H9 (cell line): Measurements from ENCODE around the gene OR1K1. TPM values are rescaled to one million over a fixed set of nuclear protein-coding genes. Genes with fewer than 3 reads are reported as not detected.
"Not testable (repeated sequence)": the region's sequence is repeated elsewhere in the genome, so short reads cannot be mapped to it uniquely, and the experiment has no call there.

Experiments used
- DNase-seq: peaks from one replicate; pipeline ENCODE4 v3.0.0-alpha.2; 2017
- H2AFZ ChIP-seq: one replicate; pipeline ENCODE4 v1.6.1; 2013; ENCODE audit warnings: mild to moderate bottlenecking, low read length, control low read depth, moderate library complexity
- H2AK5ac ChIP-seq: 2 replicates; pipeline ENCODE4 v1.6.1; 2013; ENCODE audit warnings: low read length, control low read depth, mixed read lengths; ENCODE audit not compliant: insufficient read length
- H2BK120ac ChIP-seq: one replicate; pipeline ENCODE4 v1.6.1; 2013; ENCODE audit warnings: low read depth, mild to moderate bottlenecking, low read length, control low read depth, inconsistent platforms; ENCODE audit not compliant: poor library complexity, severe bottlenecking
- H2BK12ac ChIP-seq: 2 replicates; pipeline ENCODE4 v1.6.1; 2013; ENCODE audit warnings: low read length, control low read depth, mixed read lengths, low read depth; ENCODE audit not compliant: insufficient read length
- H2BK15ac ChIP-seq: 2 replicates; pipeline ENCODE4 v1.6.1; 2013; ENCODE audit warnings: low read depth, low read length, control low read depth
- H2BK20ac ChIP-seq: one replicate; pipeline ENCODE4 v1.6.1; 2013; ENCODE audit warnings: low read depth, mild to moderate bottlenecking, low read length, control low read depth, inconsistent platforms; ENCODE audit not compliant: poor library complexity, severe bottlenecking
- H2BK5ac ChIP-seq: 2 replicates; pipeline ENCODE4 v1.6.1; 2013; ENCODE audit warnings: low read length, control low read depth, mixed read lengths; ENCODE audit not compliant: insufficient read length
- H3K14ac ChIP-seq: 2 replicates; pipeline ENCODE4 v1.6.1; 2013; ENCODE audit warnings: low read length, control low read depth; ENCODE audit not compliant: insufficient read depth
- H3K18ac ChIP-seq: 2 replicates; pipeline ENCODE4 v1.6.1; 2013; ENCODE audit warnings: low read depth, mild to moderate bottlenecking, mixed read lengths, low read length, control low read depth; ENCODE audit not compliant: insufficient read length
- H3K23ac ChIP-seq: 2 replicates; pipeline ENCODE4 v1.6.1; 2013; ENCODE audit warnings: low read length, control low read depth, mixed read lengths, low read depth; ENCODE audit not compliant: insufficient read length
- H3K23me2 ChIP-seq: 2 replicates; pipeline ENCODE4 v1.6.1; 2013; ENCODE audit warnings: low read depth, mild to moderate bottlenecking, mixed read lengths, low read length, control low read depth; ENCODE audit not compliant: insufficient read length, poor library complexity, severe bottlenecking
- H3K27ac ChIP-seq: 2 replicates; pipeline ENCODE4 v1.5.1; 2013; ENCODE audit warnings: low read length, control low read depth, mixed read lengths, low read depth; ENCODE audit not compliant: insufficient read length
- H3K27me3 ChIP-seq: 2 replicates; pipeline ENCODE4 v1.6.1; 2013; ENCODE audit warnings: low read length, control low read depth, inconsistent platforms; ENCODE audit not compliant: insufficient read depth
- H3K4ac ChIP-seq: 2 replicates; pipeline ENCODE4 v1.6.1; 2013; ENCODE audit warnings: low read depth, mild to moderate bottlenecking, control low read depth, inconsistent platforms, low read length, moderate library complexity
- H3K4me1 ChIP-seq: 2 replicates; pipeline ENCODE4 v1.6.1; 2013; ENCODE audit warnings: low read length, control low read depth, inconsistent platforms; ENCODE audit not compliant: insufficient read depth
- H3K4me2 ChIP-seq: 2 replicates; pipeline ENCODE4 v1.6.1; 2013; ENCODE audit warnings: low read length, control low read depth, mixed read lengths; ENCODE audit not compliant: insufficient read length, insufficient read depth
- H3K56ac ChIP-seq: 2 replicates; pipeline ENCODE4 v1.6.1; 2013; ENCODE audit warnings: low read depth, mild to moderate bottlenecking, mixed read lengths, low read length, control low read depth; ENCODE audit not compliant: insufficient read length
- H3K79me1 ChIP-seq: 2 replicates; pipeline ENCODE4 v1.6.1; 2013; ENCODE audit warnings: low read depth, mild to moderate bottlenecking, moderate library complexity, low read length, control low read depth, inconsistent platforms; ENCODE audit not compliant: insufficient read depth, poor library complexity, severe bottlenecking
- H3K79me2 ChIP-seq: 2 replicates; pipeline ENCODE4 v1.6.1; 2013; ENCODE audit warnings: low read length, control low read depth, inconsistent platforms; ENCODE audit not compliant: insufficient read depth
- H3K9ac ChIP-seq: 2 replicates; pipeline ENCODE4 v1.6.1; 2013; ENCODE audit warnings: low read length, control low read depth, mixed read lengths; ENCODE audit not compliant: insufficient read length; ENCODE audit errors: extremely low read depth
- H3K9me3 ChIP-seq: one replicate; pipeline ENCODE4 v1.6.1; 2013; ENCODE audit warnings: low read depth, low read length, inconsistent platforms; ENCODE audit not compliant: control insufficient read depth
- H3T11ph ChIP-seq: one replicate; pipeline ENCODE4 v1.6.1; 2013; ENCODE audit warnings: mild to moderate bottlenecking, low read length, control low read depth, inconsistent platforms
- H4K20me1 ChIP-seq: one replicate; pipeline ENCODE4 v1.6.1; 2013; ENCODE audit not compliant: control insufficient read depth, insufficient read length, insufficient read depth
- H4K5ac ChIP-seq: 2 replicates; pipeline ENCODE4 v1.6.1; 2013; ENCODE audit warnings: low read depth, mild to moderate bottlenecking, mixed read lengths, low read length, control low read depth; ENCODE audit not compliant: insufficient read length
- H4K8ac ChIP-seq: replicated peaks from 2 replicates; pipeline ENCODE4 v1.6.1; 2013; ENCODE audit warnings: low read length, control low read depth, mixed read lengths, low read depth; ENCODE audit not compliant: insufficient read length
- H4K91ac ChIP-seq: 2 replicates; pipeline ENCODE4 v1.6.1; 2013; ENCODE audit warnings: low read depth, mild to moderate bottlenecking, moderate library complexity, mixed read lengths, low read length, control low read depth; ENCODE audit not compliant: insufficient read length
- H3K27ac Mint-ChIP-seq, 3 experiments: 2 replicates in 2 of 3; 3 replicates in 1 of 3; pipeline ENCODE4 v1.8.0; 2020 to 2021; ENCODE audit warnings: mixed read lengths in 3 of 3, mild to moderate bottlenecking in 1 of 3, moderate library complexity in 1 of 3
- H3K27me3 Mint-ChIP-seq: 2 replicates; pipeline ENCODE4 v1.8.0; 2021; ENCODE audit warnings: low read depth, mild to moderate bottlenecking, moderate library complexity, mixed read lengths
- H3K36me3 Mint-ChIP-seq, 3 experiments: 2 replicates in 2 of 3; 3 replicates in 1 of 3; pipeline ENCODE4 v1.8.0; 2020 to 2021; ENCODE audit warnings: low read depth in 3 of 3, mixed read lengths in 3 of 3; ENCODE audit not compliant: insufficient read depth in 1 of 3
- H3K4me1 Mint-ChIP-seq, 2 experiments: 2 replicates each; pipeline ENCODE4 v1.8.0; 2020; ENCODE audit warnings: mixed read lengths in 2 of 2
- H3K4me3 Mint-ChIP-seq, 2 experiments: 2 replicates in 1 of 2; 3 replicates in 1 of 2; pipeline ENCODE4 v1.8.0; 2020 to 2021; ENCODE audit warnings: mild to moderate bottlenecking in 2 of 2, mixed read lengths in 2 of 2, moderate library complexity in 1 of 2
- H3K9me3 Mint-ChIP-seq, 2 experiments: 2 replicates in 1 of 2; 3 replicates in 1 of 2; pipeline ENCODE4 v1.8.0; 2020; ENCODE audit warnings: mild to moderate bottlenecking in 2 of 2, mixed read lengths in 2 of 2, moderate library complexity in 1 of 2
- CTCF ChIP-seq: fragments of 200-600 bp; sonication (generic); conservative IDR thresholded peaks from 3 replicates; pipeline ENCODE4 v1.8.0; 2021; ENCODE audit warnings: antibody characterized with exemption, mild to moderate bottlenecking
- WGBS: extraction: QIAGEN DNeasy Blood & Tissue Kit; methylation state at CpG from one replicate; pipeline ENCODE4 v1.1.7; 2013; ENCODE audit warnings: missing lambda C conversion rate, low lambda C conversion rate, mixed read lengths; ENCODE audit not compliant: insufficient read length; ENCODE audit errors: extremely low coverage; 5-methylcytosine and 5-hydroxymethylcytosine counted together
- total RNA-seq: library from RNA; stranded (reverse); gene quantifications from 2 replicates; pipeline ENCODE4 v1.2.1, GENCODE V29; 2021

OR1K1 gene
- total RNA-seq, 1 experiment from 2014 or later = not detected

- H2BK5ac ChIP-seq, H3K4ac ChIP-seq, H3K4me1 ChIP-seq, DNase-seq, H4K5ac ChIP-seq, H3K4me3 Mint-ChIP-seq, H3K14ac ChIP-seq, H3K27ac ChIP-seq, H2BK12ac ChIP-seq, H2BK20ac ChIP-seq, H3K36me3 Mint-ChIP-seq, H2AK5ac ChIP-seq, H3K9me3 Mint-ChIP-seq, H2AFZ ChIP-seq, H3T11ph ChIP-seq, H3K27me3 ChIP-seq, H3K27ac Mint-ChIP-seq, H3K9ac ChIP-seq, H3K79me2 ChIP-seq, H3K4me2 ChIP-seq, H2BK15ac ChIP-seq, H4K91ac ChIP-seq, H3K56ac ChIP-seq, H3K23me2 ChIP-seq, H3K18ac ChIP-seq, H2BK120ac ChIP-seq, H4K8ac ChIP-seq, H3K9me3 ChIP-seq, H4K20me1 ChIP-seq, H3K23ac ChIP-seq, H3K79me1 ChIP-seq, H3K27me3 Mint-ChIP-seq: not testable (repeated sequence)
- peak; percentile 39; the same call in 2 of the 3 replicates for TF ChIP-seq CTCF
- H3K4me1 Mint-ChIP-seq = peaks cover 8 to 11% of the 10 kb centered on the region in 2 experiments
- no CpG with 5 or more reads among the region's 3 CpGs for WGBS
These were observed 38.5 kb downstream of the OR1K1 start for GRCh38 chr9:122838441-122838840.
